HG03135 (cell line): Measurements from ENCODE around the gene NFATC3.
"Not testable (repeated sequence)": the region's sequence is repeated elsewhere in the genome, so short reads cannot be mapped to it uniquely, and the experiment has no call there.

ENCODE experiments used
- ATAC-seq: cut with Tn5 transposase; IDR thresholded peaks from one replicate; pipeline ENCODE4 v1.9.1; 2021; ENCODE audit warnings: mild to moderate bottlenecking, moderate library complexity; ENCODE audit not compliant: unreplicated experiment

The NFATC3 gene

DNA sequence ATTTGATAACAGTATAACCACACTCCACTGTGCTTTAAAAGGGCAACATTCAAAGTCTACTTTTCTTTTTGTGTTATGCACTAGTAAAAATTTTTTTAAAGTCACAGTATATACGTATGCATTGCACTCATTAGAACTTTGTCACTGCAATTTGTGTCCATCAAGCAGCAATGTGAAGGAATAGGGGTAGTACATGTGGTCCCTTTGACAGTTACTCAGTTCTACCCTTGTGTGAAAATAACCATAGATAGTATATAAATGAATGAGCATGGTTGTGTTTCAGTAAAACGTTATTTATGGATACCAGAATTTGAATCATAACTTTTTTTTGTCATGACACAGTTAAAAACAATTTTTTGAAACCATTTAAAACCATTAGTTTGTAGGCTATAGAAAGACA is 30.7 kb downstream of the NFATC3 start:
- ATAC-seq: no peak

DNA sequence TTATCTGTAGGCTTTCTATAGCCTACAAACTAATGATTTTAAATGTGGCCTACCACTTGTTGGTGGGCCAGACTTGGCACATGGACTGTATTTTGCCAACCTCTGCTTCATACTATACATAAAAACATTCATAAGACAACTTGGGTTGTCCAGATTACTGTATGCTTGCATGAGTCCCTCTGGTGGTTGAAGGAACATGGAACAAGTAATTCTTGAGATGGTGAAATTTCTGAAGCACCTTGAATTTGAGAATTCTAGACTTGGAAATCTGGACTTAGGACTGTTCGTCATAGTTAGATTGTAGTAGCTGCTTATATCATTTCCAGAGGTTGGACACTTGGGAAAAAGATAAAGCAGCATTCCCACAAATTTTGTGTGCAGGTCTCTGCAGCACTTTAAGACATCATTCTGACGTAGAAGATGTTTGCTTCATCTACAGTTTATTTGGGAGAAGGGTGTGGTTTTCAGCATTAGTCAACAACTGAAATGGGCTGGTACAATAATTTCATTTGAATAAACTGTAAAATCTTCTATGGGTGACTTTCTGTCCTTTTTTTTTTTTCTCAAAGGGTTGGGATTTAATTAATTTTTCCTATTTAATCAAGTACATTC is 31.2 kb downstream of the NFATC3 start:
- no peak for ATAC-seq

DNA sequence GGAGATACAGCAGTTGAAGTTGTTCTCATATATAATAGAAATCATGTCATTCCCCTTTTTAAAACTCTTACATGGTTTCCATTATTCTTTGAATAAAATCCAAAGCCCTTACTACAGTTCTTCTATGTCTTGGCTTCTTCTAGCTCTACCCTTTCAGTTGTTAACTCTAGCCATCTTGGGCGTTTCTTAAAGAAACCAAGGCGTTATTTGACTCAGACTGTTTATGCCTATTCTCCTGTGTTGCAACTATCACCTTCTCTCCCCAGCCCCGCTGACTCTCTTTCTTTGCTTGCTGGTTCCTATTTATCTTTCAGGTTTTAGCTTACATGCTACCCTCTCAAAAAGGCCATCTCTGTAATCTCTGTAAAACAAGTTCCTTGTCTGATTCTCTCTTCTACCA is 32.7 kb downstream of the NFATC3 start:
- no peak for ATAC-seq

DNA sequence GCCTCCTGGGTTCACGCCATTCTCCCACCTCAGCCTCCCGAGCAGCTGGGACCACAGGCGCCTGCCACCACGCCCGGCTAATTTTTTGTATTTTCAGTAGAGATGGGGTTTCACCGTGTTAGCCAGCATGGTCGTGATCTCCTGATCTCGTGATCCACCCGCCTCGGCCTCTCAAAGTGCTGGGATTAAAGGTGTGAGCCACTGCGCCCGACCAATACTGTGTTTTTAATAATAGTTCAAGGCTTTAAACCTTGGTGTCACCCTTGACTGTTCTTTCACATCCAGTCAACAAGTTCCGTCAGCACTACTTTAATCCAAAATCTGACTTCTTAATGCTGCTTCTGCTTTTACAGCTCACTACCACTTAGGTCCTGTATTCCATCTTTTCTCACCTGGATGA is 33.8 kb downstream of the NFATC3 start:
- not testable (repeated sequence) for ATAC-seq

DNA sequence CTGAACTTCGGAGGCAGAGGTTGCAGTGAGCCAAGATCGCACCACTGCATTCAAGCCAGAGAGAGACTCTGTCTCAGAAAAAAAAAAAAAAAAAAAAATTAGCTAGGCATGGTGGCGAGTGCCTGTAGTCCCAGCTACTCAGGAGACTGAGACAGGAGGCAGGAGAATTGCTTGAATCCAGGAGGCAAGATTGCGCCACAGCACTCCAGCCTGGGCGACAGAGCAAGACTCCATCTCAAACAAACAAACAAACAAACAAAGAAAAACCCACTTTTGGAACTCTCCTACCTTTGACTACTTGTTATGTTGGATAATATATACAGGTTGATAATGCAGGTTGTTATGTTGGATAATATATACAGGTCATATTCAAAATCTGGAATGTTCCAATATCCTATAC is 35.3 kb downstream of the NFATC3 start:
- not testable (repeated sequence) for ATAC-seq

DNA sequence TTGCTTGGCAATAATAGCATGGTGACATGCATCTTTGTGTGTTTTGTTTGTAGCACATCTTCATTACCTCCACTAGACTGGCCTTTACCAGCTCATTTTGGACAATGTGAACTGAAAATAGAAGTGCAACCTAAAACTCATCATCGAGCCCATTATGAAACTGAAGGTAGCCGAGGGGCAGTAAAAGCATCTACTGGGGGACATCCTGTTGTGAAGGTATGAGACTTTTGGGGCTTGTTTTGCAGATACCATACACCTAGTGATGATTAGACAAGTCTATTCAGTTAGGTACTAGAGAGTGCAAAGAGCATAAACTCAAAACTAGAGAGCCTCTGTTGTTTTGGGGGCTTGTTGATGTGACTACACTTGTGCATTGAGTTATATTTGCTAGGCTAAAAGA is 41.2 kb downstream of the NFATC3 start:
- ATAC-seq: peak; percentile 67

DNA sequence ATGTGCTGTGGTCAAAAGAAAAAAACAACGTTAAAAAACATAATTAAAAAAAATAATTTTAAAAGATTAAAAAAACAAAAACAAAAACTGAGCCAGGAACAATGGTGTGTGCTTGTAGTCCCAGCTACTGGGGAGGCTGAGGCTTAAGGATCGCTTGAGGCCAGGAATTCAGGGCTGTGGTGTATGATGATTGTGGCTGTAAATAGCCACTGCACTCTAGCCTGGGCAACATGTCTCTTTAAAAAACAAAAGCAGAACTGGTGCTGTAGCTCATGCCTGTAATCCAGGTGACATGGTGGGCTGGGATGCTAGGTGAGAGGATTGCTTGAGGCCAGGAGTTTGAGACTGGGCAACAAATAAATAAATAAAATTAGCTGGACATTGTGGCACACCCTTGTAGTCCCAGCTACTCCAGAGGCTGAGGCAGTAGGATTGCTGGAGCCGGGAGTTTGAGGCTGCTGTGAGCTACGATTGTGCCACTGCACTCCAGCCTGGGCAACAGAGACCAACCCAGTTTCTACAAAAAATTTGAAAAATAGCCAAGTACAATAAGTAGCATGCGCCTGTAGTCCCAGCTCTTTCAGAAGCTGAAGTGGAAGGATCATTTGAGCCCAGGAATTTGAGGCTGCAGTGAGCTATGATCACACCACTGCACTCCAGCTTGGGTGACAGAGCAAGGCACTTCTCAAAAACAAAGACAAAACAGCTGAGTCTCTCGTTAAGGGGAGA is 43.6 kb downstream of the NFATC3 start:
- ATAC-seq: no peak

DNA sequence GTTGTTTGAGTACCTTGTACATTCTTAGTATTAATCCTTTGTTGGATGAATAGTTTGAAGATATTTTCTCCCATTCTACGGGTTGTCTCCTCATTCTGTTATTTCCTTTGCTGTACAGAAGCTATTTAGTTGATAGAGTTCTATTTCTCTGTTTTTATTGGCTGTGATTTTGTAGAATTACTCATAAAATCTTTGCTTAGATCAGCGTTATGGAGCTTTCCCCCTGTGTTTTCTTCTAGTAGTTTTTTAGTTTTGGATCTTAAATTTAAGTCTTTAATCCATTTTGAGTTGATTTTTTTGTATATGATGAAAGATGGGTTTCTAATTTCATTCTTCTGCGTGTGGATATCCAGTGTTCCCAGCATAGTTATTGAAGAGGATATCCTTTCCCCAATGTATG is 45.4 kb downstream of the NFATC3 start:
- no peak for ATAC-seq

DNA sequence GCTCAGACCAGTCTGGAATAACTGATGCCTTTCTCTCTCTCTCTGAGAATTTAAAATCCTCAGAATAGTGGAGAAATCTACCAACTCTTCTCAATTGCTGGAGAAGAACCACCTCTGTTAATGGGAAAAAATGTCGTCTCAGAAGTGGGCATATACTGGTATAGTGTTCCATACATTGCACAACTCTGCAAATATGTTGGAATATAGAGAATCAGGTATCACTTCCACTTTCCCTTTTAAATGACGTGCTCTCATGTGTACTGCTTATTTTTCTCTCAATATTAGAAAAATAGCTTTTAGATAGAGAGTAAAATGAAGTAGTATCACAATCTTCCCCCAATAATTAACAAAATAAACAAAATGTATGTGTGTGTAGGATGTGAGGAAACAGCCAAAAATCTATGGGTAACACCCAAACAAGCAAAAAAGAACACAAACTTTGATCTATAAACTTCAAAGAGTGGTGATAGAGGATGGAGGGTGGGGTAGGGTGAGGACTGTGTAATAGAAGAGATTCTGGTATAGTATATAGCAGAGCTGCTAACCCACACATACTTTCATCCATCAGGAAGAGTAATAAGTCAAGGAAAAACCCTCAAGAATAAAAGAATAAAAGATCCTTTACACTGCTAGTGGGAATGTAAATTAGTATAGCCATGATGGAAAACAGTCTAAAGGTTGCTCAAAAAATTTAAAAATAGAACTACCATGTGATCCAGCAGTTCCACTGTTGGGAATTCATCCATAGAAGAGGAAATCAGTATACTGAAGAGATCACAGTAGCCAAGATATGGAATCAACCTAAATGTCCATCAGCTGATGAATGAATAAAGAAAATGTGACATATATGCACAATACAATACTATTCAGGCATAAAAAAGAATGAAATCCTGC is 46.9 kb downstream of the NFATC3 start:
- no peak for ATAC-seq

DNA sequence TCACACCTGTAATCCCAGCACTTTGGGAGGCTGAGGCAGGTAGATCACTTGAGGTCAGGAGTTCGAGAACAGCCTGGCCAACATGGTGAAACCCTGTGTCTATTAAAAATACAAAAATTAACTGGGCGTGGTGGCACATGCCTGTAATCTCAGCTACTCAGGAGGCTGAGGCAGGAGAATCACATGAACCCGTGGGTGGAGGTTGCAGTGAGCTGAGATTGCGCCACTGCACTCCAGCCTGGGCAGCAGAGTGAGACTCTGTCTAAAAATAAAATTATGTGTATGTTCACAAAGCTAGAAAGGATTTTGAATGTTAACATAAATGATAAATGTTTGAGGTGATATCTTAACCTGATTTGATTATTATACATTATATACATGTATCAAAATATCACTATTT is 47.8 kb downstream of the NFATC3 start:
- not testable (repeated sequence) for ATAC-seq

DNA sequence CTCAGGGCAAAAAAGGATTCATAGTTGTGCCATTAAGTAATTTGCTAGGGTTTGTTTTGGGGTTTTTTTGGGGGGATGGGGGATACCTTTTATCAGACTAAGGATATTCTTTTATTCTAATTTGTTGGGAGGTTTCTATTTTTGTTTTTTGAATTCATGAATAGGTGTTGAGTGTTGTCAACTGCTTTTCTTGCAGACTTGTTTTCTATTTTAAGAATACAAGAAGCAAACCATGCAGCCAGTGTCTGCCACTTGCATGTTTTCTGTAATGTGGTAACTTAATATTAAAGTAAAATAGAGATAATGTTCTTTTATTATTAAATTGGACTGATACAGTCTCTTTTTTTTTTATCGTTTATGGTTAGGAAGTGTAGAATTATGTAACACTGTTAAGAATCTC is 49.5 kb downstream of the NFATC3 start:
- ATAC-seq: no peak

DNA sequence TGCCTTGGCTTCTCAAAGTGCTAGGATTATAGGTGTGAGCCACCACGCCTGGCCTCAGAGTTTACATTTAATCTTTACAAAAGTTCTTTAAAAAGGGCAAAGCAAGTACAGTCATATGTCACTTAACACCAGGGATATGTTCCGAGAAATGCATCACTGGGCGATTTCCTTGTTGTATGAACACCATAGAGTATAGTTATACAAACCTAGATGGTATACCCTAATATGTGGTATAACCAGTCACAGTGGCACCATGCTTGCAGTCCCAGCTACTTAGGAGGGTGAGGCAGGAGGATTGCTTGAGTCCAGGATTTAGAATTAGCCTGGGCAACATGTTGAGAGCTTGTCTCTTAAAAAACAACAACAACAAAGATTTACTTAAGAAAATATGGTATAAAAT is 51.3 kb downstream of the NFATC3 start:
- ATAC-seq: no peak

DNA sequence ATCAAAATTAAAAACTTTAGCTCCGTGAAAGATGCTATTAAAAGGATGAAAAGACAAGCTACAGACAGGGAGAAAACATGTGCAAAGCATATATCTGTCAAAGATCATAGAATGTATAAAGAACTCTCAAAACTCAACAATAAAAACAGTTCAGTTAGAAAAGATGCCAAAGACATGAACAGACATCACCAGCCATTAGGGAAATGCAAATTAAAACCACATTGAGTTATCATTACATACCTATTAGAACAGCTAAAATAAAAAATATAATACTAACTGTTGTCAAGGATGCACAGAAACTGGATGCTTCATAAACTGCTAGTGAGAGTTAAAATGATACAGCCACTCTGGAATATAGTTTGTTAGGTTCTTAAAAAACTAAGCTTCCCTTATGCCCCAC is 58.8 kb downstream of the NFATC3 start:
- no peak for ATAC-seq

DNA sequence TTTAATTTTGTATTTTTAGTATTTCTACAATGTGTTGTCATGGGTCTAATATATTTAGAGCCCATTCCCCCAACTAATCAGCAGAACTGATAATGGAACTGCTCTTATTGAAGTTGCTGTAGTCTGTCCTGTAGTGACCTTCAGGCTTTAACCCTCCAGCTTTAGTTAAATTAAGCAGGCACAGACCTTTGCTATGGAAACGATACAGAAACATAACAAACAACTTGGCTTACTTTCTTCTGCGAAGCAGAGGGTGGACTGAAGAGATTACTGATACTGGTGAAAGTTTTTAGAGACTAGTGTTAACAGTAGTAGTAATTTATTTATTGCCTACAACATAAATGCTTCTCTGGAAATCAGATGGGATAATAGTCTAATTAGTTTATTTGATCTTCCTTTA is 61.4 kb downstream of the NFATC3 start:
- no peak for ATAC-seq

DNA sequence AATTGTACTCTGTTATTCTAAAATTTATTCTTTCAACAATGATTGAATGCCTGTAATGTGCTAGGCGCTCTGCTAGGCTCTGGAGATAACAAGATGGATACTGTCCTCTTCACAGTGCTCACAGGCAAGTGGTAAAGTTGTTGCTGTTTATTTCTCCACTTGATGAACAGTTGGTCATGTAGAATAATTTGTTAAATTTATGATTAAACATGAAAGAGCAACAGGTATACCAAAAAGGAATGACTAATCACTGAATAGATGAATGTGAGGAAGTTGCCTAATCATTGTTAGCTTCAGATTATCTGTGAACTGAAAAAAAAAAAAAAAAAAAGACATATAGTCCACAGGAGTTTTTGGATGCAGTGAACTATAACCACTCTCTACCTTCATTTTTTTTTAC is 62.3 kb downstream of the NFATC3 start:
- ATAC-seq: no peak

DNA sequence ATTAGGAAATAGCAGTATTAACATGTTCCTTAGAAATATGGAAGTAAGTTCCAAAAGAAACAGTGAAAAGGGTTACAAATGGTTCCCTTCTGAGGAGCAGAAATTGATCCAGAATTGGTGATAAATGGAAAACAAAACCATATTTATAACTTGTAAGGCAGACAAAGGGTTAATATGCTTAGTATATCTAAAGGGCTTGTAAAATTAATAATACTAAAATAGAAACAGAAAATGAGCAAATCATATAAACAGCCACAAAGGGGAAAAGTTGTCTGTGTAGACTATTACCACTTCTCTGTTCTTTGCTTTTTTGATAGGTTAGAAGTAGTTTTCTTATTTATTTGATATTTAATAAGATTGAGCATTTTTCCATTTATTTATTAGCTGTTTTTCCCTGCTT is 64.4 kb downstream of the NFATC3 start:
- ATAC-seq: no peak

DNA sequence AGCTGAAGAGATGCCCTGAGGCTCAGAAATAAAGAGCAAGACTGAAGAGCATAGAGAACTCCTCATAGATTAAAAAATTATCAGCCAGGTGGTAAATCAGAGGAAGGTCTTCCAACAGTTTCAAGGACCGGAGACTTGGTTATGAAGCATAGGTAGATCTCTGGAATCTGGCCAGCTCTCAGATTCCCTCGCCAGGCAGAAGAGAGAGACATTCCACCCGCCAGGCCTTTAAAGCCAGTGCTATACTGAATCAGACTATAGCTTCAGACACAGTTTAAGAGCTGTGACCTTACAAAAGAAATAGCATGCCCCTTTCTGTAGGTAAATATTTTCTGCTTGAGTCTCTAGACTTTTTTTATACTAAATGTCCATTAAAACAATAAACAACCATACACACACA is 70.3 kb downstream of the NFATC3 start:
- no peak for ATAC-seq

DNA sequence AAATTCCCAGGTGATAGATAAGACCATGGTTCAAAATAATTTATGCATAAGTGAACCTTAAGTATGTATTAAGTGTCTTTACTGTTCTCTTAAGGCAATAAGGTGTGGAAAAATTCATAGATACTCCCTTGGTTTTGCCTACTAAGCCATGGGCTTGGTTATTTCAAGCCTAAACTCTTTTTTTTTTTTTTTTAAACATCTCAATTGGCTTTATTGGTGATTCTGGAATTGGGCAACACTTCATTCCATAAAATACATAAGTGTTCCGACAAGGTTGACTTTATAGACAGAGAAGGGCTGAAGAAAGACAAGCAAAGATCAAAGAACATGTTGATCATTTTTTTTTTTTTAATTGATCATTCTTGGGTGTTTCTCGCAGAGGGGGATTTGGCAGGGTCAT is 77.2 kb downstream of the NFATC3 start:
- no peak for ATAC-seq

DNA sequence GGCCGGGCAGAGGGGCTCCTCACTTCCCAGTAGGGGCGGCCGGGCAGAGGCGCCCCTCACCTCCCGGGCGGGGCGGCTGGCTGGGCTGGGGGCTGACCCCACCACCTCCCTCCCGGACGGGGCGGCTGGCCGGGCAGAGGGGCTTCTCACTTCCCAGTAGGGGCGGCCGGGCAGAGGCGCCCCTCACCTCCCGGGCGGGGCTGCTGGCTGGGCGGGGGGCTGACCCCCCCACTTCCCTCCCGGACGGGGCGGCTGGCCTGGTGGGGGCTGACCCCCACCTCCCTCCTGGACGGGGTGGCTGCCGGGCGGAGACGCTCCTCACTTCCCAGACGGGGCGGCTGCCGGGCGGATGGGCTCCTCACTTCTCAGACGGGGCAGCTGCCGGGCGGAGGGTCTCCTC is 78.1 kb downstream of the NFATC3 start:
- not testable (repeated sequence) for ATAC-seq

DNA sequence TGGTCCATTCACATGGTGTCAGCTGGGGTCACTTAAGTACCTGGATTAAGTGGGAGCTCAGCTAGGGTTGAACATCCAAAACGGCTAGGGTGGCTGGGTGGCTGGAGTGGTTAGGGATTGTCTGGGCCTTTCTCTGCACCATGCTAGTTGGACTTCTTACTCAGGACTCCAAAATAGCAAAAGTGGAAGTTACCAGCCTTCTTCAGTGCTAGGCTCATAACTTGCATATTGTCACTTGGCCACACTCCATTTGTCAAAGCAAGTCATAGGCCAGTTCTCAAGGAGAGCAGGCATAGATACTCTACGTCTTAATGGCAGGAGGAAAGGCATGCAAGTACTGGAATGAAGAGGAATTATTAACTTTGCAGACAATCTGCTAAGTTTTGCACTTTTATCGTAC is 81.1 kb downstream of the NFATC3 start:
- no peak for ATAC-seq

DNA sequence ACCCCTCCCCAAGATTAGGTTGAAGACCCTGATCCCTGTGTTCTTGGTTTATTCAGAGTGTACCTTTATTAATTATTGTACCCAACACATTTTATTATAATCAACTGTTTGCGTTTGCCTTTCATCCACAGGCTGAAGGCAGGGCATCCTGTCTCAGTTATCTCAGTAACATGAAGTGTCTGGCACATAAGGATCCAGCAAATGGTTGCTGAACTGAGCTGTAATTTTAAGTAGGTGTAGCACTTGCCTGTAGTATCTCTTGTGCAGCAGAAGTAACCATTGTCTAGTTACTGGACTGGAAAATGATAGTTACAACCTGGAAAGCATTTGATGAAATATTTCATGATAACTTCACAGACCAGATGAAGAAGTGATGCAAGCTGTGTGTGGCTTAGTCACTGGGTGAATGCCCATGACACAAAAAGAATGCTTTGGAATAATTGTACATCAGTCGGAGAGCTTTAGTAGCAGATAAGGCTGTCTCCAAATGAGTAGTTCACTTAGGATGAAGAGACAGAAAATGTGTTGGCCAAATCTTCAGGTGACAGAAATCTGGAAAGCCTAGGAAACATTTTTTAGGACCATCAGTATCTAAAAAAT is 94.1 kb downstream of the NFATC3 start:
- ATAC-seq: no peak

DNA sequence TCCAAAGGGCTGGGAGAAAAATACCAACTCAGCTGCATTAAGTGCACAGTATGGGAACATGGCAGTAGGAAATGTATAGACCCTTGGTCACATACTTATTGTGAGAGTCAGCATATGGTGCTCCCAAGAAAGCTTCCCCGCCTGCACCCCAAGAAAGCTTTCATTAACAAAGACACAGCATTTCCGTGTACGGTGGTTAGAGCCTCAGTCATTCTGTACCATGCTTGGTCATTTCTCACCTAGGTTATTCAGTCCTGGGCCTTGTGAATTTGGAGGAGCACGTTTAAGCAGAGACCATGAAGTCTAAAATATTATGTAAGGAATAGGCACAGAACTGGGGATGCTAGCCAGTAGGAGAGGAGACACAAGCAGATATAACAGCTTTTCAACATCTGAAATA is 94.7 kb downstream of the NFATC3 start:
- no peak for ATAC-seq
